SK-N-SH (cell line): ENCODE results near the gene RASA1.

Source experiments
- CTCF ChIP-seq: fragments of 200-600 bp; sonication (generic); IDR thresholded peaks from 2 replicates; pipeline ENCODE4 v1.6.1; 2017; ENCODE audit warnings: antibody characterized with exemption, mild to moderate bottlenecking, moderate library complexity
- FOXJ3 ChIP-seq: sonication (generic); formaldehyde crosslinking; IDR thresholded peaks from 2 replicates; pipeline ENCODE4 v1.5.1; 2020; ENCODE audit warnings: mild to moderate bottlenecking, missing genetic modification reagents
- FOXM1 ChIP-seq: IDR thresholded peaks from 2 replicates; pipeline ENCODE4 v1.4.0; 2012; ENCODE audit warnings: low read depth, mild to moderate bottlenecking
- GATA2 ChIP-seq: sonication (generic); formaldehyde crosslinking; IDR thresholded peaks from 2 replicates; pipeline ENCODE4 v1.5.0; 2020; ENCODE audit warnings: mild to moderate bottlenecking, missing genetic modification reagents
- RAD21 ChIP-seq: IDR thresholded peaks from 2 replicates; pipeline ENCODE4 v1.6.1; 2012; ENCODE audit warnings: mild to moderate bottlenecking, low read length
- SIN3A ChIP-seq: IDR thresholded peaks from 2 replicates; pipeline ENCODE4 v1.6.1; 2012; ENCODE audit warnings: low read depth, mild to moderate bottlenecking, low read length, moderate library complexity, borderline replicate concordance
- SMC3 ChIP-seq: IDR thresholded peaks from 2 replicates; pipeline ENCODE4 v1.6.1; 2012; ENCODE audit warnings: low read depth, low read length, improper control_type of control experiment
- USF2 ChIP-seq: fragments of 150-350 bp; IDR thresholded peaks from 2 replicates; pipeline ENCODE4 v1.6.1; 2017; ENCODE audit warnings: antibody characterized with exemption, low read length, low read depth, borderline replicate concordance
- YY1 ChIP-seq: IDR thresholded peaks from 2 replicates; pipeline ENCODE4 v1.4.0; 2012; ENCODE audit warnings: low read depth, mild to moderate bottlenecking

GRCh38 chr5:87361536-87362213 lies 94.0 kb downstream of the RASA1 start:
- TF ChIP-seq RAD21 (no peak), SMC3 (no peak), GATA2 (CRISPR knock-in tag) (no peak), CTCF (no peak), SIN3A (no peak), USF2 (no peak), YY1 (no peak), FOXJ3 (CRISPR knock-in tag) (no peak), FOXM1 (no peak)
